ENCODE data around the gene SPOCK3.

GRCh38 chr4:167232805-167233684, 1.2 kb downstream of the SPOCK3 start:
- TF ChIP-seq SIN3A (IDR thresholded peaks at IDR 0.05; ENCODE audit: borderline replicate concordance, insufficient read depth, low read depth, low read length) = no peak
- TF ChIP-seq CTCF (IDR thresholded peaks at IDR 0.05) = no peak

Data from Panc1 (cell line).